ENCODE data around the gene KPNA6. TPM values are rescaled to one million over a fixed set of nuclear protein-coding genes. Genes with fewer than 3 reads are reported as not detected.
A peak's percentile ranks its signal among the peaks of the same experiment; 100 is the strongest.

The KPNA6 gene
- total RNA-seq, 1 experiment from 2014 or later = 104 TPM

GRCh38 chr1:32181563-32181962 lies 73.7 kb downstream of the KPNA6 start:
- Mint-ChIP-seq H3K4me3 (peak overlapping the region; percentile 91), H3K36me3 (peaks cover 46% of the 10 kb centered on the region), H3K27me3 (ENCODE audit: low read depth) (no peaks in the 10 kb centered on the region; the same call in 1 of the 2 replicates), H3K4me1 (peaks cover 34% of the 10 kb centered on the region), H3K9me3 (no peaks in the 10 kb centered on the region), H3K27ac (peak overlapping the region; percentile 61)
- no peak for ATAC-seq
- no peak for TF ChIP-seq USF2 (CRISPR knock-in tag; IDR thresholded peaks at IDR 0.05)
- ChIA-PET CTCF (interaction anchor here (3.6 kb wide), 1 partner anchor 34 kb away, joined by 18 read pairs; no protein-coding TSS in a partner anchor), POLR2A (no interaction called here)
- no peak for DNase-seq (ENCODE audit: low spot score)

GRCh38 chr1:32182060-32182459 lies 74.2 kb downstream of the KPNA6 start:
- no peak for DNase-seq (ENCODE audit: low spot score)
- POLR2A ChIA-PET = no interaction called here
- H3K27ac Mint-ChIP-seq = peak overlapping the region; percentile 23; the same call in 1 of the 2 replicates
- peaks cover 34% of the 10 kb centered on the region for H3K4me1 Mint-ChIP-seq
- peaks cover 47% of the 10 kb centered on the region for H3K36me3 Mint-ChIP-seq
- no peak for ATAC-seq
- H3K4me3 Mint-ChIP-seq = no peak overlapping the region
- no peaks in the 10 kb centered on the region for H3K9me3 Mint-ChIP-seq
- TF ChIP-seq NR1H2 (CRISPR knock-in tag; IDR thresholded peaks at IDR 0.05) (no peak), NFYB (CRISPR knock-in tag; conservative IDR thresholded peaks at IDR 0.05; ENCODE audit: low read depth) (no peak), FOXP4 (CRISPR knock-in tag; IDR thresholded peaks at IDR 0.05) (no peak), ZNF138 (CRISPR knock-in tag; conservative IDR thresholded peaks at IDR 0.05) (no peak), CREB1 (CRISPR knock-in tag; IDR thresholded peaks at IDR 0.05) (no peak), ZNF425 (CRISPR knock-in tag; conservative IDR thresholded peaks at IDR 0.05) (no peak), ARID4B (CRISPR knock-in tag; IDR thresholded peaks at IDR 0.05; ENCODE audit: borderline replicate concordance) (no peak), FOXK1 (CRISPR knock-in tag; IDR thresholded peaks at IDR 0.05) (no peak)
- no peaks in the 10 kb centered on the region; the same call in 1 of the 2 replicates for H3K27me3 Mint-ChIP-seq (ENCODE audit: low read depth)
- CTCF ChIA-PET = interaction anchor here (3.6 kb wide), 1 partner anchor 33 kb away, joined by 18 read pairs; no protein-coding TSS in a partner anchor

GRCh38 chr1:32184650-32185049 lies 76.8 kb downstream of the KPNA6 start:
- ATAC-seq (no peak), DNase-seq (ENCODE audit: low spot score) (no peak)
- ChIA-PET CTCF (no interaction called here), POLR2A (interaction anchor here (1.2 kb wide), 1 partner anchor 55 kb away, joined by 3 read pairs; no protein-coding TSS in a partner anchor)
- no peaks in the 10 kb centered on the region; the same call in 1 of the 2 replicates for H3K27me3 Mint-ChIP-seq (ENCODE audit: low read depth)
- H3K4me3 Mint-ChIP-seq = no peak overlapping the region
- peaks cover 72% of the 10 kb centered on the region for H3K36me3 Mint-ChIP-seq
- H3K27ac Mint-ChIP-seq = no peak overlapping the region; the same call in 1 of the 2 replicates
- TF ChIP-seq FOXJ3 (CRISPR knock-in tag; IDR thresholded peaks at IDR 0.05; ENCODE audit: borderline replicate concordance) (no peak), IRF1 (CRISPR knock-in tag; IDR thresholded peaks at IDR 0.05) (no peak), ZNF281 (CRISPR knock-in tag; IDR thresholded peaks at IDR 0.05) (no peak), NR1H2 (CRISPR knock-in tag; IDR thresholded peaks at IDR 0.05) (no peak), ATF1 (CRISPR knock-in tag; IDR thresholded peaks at IDR 0.05) (no peak), ZNF317 (CRISPR knock-in tag; IDR thresholded peaks at IDR 0.05; ENCODE audit: borderline replicate concordance, low read depth) (no peak), ZNF121 (CRISPR knock-in tag; IDR thresholded peaks at IDR 0.05) (no peak), ESRRA (CRISPR knock-in tag; IDR thresholded peaks at IDR 0.05; ENCODE audit: borderline replicate concordance) (no peak)
- no peaks in the 10 kb centered on the region for H3K9me3 Mint-ChIP-seq
- H3K4me1 Mint-ChIP-seq = peaks cover 17% of the 10 kb centered on the region

All from WTC11 (cell line).